Mesangial cell (primary cell): ENCODE data around the gene GTF2H4. TPM values are rescaled to one million over a fixed set of nuclear protein-coding genes. Genes with fewer than 3 reads are reported as not detected.

ENCODE experiments used
- total RNA-seq: library from RNA; depleted of rRNA; stranded (reverse); fragments of >200 nt; gene quantifications from 2 replicates; pipeline ENCODE4 v1.2.3, GENCODE V29; 2015

The GTF2H4 gene
- 21.0 and 27.5 TPM in 2 replicates for total RNA-seq

DNA sequence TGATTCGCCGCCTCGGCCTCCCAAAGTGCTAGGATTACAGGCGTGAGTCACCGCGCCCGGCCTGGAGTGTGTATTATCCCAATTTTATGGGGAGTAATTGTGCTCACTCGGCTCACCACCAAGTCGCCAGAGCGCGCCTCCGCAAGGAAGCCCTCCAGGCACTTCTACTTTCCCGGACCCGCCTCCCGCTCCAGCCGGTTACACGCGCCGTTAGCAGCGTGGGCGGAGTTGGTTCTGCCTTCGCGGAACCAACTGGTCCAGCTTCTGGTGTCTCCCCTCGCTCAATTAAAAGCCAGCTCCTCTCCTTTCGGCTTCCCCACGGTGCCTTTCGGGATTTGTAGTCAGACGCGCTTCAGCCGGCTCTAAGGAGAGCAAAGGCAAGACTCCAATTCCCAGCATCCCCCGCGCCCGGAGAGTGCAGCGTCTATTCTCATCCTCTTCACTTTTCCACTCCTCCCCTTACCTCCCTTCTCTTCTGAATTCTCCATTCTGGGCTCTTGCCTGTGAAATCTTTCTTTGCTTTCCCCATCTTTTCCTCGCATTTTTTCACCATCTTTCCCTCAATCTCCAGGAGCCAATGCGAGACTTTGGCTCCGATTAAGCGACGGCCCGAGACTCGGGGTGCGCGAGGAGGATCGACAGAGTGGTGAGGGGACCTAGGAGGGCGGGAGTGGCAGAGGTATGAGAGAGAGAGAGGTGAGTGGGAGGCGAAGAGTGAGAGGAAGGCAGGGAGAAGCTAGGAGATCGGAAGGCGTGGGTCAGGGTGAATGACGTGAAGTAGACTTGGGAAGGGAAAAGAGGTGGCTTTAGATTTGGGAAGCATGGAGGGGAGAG lies at the start of gene GTF2H4:
Gene GTF2H4, plus strand, starts transcription at position 450 of the 834 bp plus-strand sequence.

GRCh38 chr6:30883685-30884520 lies 24.1 kb upstream of the GTF2H4 start, which contains the start of gene DDR1:
TSS of gene DDR1 (plus strand) at chr6:30884519. CDS start at chr6:30888730, 4,211 bp downstream.

GRCh38 chr6:30914076-30914853 lies 6.3 kb downstream of the GTF2H4 start, which contains the start of gene VARS2:
TSS of gene VARS2 (plus strand) at chr6:30914238. CDS start at chr6:30914837, 599 bp downstream.

DNA sequence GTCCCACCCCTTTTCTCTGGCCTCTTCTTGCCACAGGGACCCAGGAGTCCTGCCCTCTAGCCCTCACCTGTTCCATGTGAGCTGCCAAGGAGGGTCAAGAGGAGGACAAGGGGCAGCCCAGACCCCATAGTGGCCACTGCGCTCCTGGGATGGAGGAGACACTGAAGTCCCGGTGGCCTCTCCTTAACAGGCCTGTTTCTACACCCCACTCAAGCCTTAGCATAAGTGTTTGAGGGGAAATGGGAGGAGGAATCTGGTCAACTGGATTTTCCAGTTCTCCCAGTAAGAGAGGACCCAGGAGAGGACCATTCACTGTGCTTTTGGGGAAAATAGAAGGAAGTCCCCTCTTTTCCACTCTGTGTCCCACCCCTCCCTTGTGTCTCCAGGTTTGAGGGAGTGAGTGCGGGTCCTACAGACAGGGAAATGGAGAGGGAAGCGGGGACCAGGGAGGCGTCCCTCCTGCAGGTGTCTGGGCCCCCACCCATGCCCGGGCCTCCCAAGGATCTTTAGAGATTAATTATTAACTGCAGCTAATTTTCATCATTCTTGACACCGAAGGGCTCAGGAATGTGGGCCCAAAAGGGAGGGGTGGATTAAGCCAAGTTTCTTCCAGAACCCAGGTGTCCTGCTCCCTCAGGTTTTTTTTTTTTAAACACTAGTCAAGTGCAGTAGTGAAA lies 24.1 kb downstream of the GTF2H4 start, which contains the start of gene SFTA2:
Gene SFTA2, minus strand, starts transcription at position 202 of the 677 bp plus-strand sequence. Its CDS starts 74 bp downstream, at position 128.

DNA sequence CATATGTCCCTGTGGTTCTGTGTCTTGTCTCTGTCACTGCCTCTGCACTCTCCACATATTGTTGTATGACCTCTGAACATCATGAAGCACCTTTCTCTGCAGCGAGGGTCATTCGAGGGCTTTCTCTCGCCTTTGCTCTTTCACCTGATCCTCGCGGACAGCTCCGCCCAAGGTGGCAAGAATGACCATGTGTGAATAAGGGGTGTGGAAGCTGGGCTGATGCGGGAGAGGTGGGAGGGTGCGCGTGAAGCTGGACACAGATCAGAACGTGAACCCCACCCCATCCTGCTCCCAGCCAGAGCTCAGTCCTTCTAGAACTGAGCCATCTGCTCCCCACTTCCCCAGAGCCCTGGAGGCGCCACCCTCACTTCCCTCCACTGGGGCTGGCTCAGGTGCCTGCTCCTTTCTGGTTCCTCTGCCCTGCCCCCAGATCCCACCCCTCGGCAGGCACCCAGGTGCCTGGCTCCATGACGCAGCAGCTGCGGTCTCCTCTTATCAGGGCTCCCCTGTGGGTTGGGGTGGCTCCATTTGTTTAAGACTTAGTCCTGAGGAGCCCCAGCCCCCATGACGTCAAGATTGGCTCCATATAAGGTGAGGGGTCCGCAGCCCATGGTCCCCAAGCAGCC lies 32.5 kb downstream of the GTF2H4 start, which contains the start of gene MUCL3:
Gene MUCL3, plus strand, starts transcription at position 613 of the 626 bp plus-strand sequence. CDS start 27 bp downstream, outside the sequence.

Other genes with a start within 250 kb of the GTF2H4 start
- gene DHX16, start 235.2 kb upstream of the GTF2H4 start, total RNA-seq, result 23.3 and 33.4 TPM in 2 replicates
- gene PPP1R18, start 221.6 kb upstream of the GTF2H4 start, total RNA-seq, result 60.1 and 75.4 TPM in 2 replicates
- 17.7 and 26.2 TPM in 2 replicates for gene NRM, start 217.2 kb upstream of the GTF2H4 start, total RNA-seq
- gene MDC1, start 190.9 kb upstream of the GTF2H4 start, total RNA-seq, result 9.9 and 14.3 TPM in 2 replicates
- gene TUBB, start 187.9 kb upstream of the GTF2H4 start, total RNA-seq, result 856 and 2,016 TPM in 2 replicates
- gene FLOT1, start 165.5 kb upstream of the GTF2H4 start, total RNA-seq, result 127 and 150 TPM in 2 replicates
- gene IER3, start 163.7 kb upstream of the GTF2H4 start, total RNA-seq, result 123 and 201 TPM in 2 replicates
- 55.7 and 224 TPM in 2 replicates for gene DDR1, start 23.7 kb upstream of the GTF2H4 start, total RNA-seq
- gene VARS2, start 6.0 kb downstream of the GTF2H4 start, total RNA-seq, result 26.1 and 43.4 TPM in 2 replicates
- not detected in 2 replicates for gene SFTA2, start 24.0 kb downstream of the GTF2H4 start, total RNA-seq
- not detected in 2 replicates for gene MUCL3, start 32.8 kb downstream of the GTF2H4 start, total RNA-seq
- not detected in 2 replicates for gene MUC21, start 75.5 kb downstream of the GTF2H4 start, total RNA-seq
- gene MUC22, start 102.3 kb downstream of the GTF2H4 start, total RNA-seq, result not detected in 2 replicates
- gene C6orf15, start 204.4 kb downstream of the GTF2H4 start, total RNA-seq, result 0.13 and 2.0 TPM in 2 replicates
- 0.49 and 1.4 TPM in 2 replicates for gene PSORS1C1, start 206.6 kb downstream of the GTF2H4 start, total RNA-seq
- gene CDSN, start 212.2 kb downstream of the GTF2H4 start, total RNA-seq, result 0.25 TPM in 1 of 2 replicates, not detected in the other
- not detected in 2 replicates for gene PSORS1C2, start 230.9 kb downstream of the GTF2H4 start, total RNA-seq
- gene CCHCR1, start 249.6 kb downstream of the GTF2H4 start, total RNA-seq, result 20.0 and 26.2 TPM in 2 replicates